Measurements from ENCODE around the gene AHCYL2. TPM values are rescaled to one million over a fixed set of nuclear protein-coding genes. Genes with fewer than 3 reads are reported as not detected.
"Not testable (repeated sequence)": the region's sequence is repeated elsewhere in the genome, so short reads cannot be mapped to it uniquely, and the experiment has no call there.

AHCYL2 gene
- total RNA-seq, 4 donors from 2014 or later = 93.7 to 635 (median 551) TPM

DNA sequence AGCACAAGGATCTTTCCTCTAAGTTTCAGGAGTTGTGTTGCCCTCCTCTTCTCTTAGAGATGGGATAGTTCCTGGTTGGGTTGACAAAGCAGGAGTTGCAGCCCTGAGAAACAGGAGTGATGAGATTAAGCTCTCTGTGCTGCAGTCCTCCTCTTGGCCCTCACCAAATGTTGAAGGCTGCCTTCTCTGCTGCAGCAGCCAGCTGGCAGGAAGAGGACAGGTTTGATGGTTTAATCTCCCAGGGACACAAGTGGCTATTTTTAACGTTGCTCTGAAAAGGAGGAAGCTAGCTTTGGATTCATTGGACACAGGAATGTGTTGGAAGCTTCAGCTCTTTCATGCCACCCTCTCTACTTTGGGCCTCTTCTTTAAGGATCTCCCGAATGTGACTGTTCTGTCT, 218.8 kb downstream of the AHCYL2 start:
- Histone ChIP-seq H3K36me3 (no peaks in the 10 kb centered on the region), H3K4me1 (no peaks in the 10 kb centered on the region), H3K27ac (no peak overlapping the region), H3K9me3 (peaks cover 0 to 8% of the 10 kb centered on the region in 2 donors), H3K27me3 (no peaks in the 10 kb centered on the region), H3K4me3 (no peak overlapping the region)
- in situ Hi-C loops (cut with MboI; ENCODE audit: low pct_ligation_motif_present in 1 of 4, low pct_unique_long_range_greater_than_20kb in 1 of 4, low sequenced_read_pairs in 3 of 4) (no loop called here), intact Hi-C loops (cut with DNase I; ENCODE audit: low total_unique reads) (no loop called here)
- TF ChIP-seq, protein P1, sequence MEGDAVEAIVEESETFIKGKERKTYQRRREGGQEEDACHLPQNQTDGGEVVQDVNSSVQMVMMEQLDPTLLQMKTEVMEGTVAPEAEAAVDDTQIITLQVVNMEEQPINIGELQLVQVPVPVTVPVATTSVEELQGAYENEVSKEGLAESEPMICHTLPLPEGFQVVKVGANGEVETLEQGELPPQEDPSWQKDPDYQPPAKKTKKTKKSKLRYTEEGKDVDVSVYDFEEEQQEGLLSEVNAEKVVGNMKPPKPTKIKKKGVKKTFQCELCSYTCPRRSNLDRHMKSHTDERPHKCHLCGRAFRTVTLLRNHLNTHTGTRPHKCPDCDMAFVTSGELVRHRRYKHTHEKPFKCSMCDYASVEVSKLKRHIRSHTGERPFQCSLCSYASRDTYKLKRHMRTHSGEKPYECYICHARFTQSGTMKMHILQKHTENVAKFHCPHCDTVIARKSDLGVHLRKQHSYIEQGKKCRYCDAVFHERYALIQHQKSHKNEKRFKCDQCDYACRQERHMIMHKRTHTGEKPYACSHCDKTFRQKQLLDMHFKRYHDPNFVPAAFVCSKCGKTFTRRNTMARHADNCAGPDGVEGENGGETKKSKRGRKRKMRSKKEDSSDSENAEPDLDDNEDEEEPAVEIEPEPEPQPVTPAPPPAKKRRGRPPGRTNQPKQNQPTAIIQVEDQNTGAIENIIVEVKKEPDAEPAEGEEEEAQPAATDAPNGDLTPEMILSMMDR (IDR thresholded peaks at IDR 0.05) = no peak
- TF ChIP-seq EP300 (IDR thresholded peaks at IDR 0.05; ENCODE audit: low read depth) = no peak
- no peak for TF ChIP-seq POLR2AphosphoS5 (IDR thresholded peaks at IDR 0.05)
- no peak for TF ChIP-seq POLR2A (IDR thresholded peaks at IDR 0.05)
- 38 to 52% methylated on average over 2 of the region's 2 CpGs for WGBS, 2 donors (ENCODE audit: low coverage in 1 of 2)
- no peak for DNase-seq

GRCh38 chr7:129444776-129445175, 219.9 kb downstream of the AHCYL2 start:
- H3K27ac ChIP-seq; intact Hi-C loops (cut with DNase I; ENCODE audit: low total_unique reads); H3K36me3 ChIP-seq; H3K9me3 ChIP-seq; H3K4me1 ChIP-seq; H3K27me3 ChIP-seq; DNase-seq; H3K4me3 ChIP-seq; in situ Hi-C loops (cut with MboI; ENCODE audit: low pct_ligation_motif_present in 1 of 4, low pct_unique_long_range_greater_than_20kb in 1 of 4, low sequenced_read_pairs in 3 of 4): not testable (repeated sequence)
- WGBS, 2 donors (ENCODE audit: low coverage in 1 of 2) = 91 to 92% methylated on average over 4 to 5 of the region's 5 CpGs

GRCh38 chr7:129446925-129447324, 222.1 kb downstream of the AHCYL2 start:
- 38% methylated on average over 2 of the region's 2 CpGs; no CpG with 5 or more reads in 1 of the 2 donors for WGBS, 2 donors (ENCODE audit: low coverage in 1 of 2)
- in situ Hi-C loops (cut with MboI; ENCODE audit: low pct_ligation_motif_present in 1 of 4, low pct_unique_long_range_greater_than_20kb in 1 of 4, low sequenced_read_pairs in 3 of 4); H3K4me3 ChIP-seq: not testable (repeated sequence)

GRCh38 chr7:129447445-129447844, 222.6 kb downstream of the AHCYL2 start:
- in situ Hi-C loops (cut with MboI; ENCODE audit: low pct_ligation_motif_present in 1 of 4, low pct_unique_long_range_greater_than_20kb in 1 of 4, low sequenced_read_pairs in 3 of 4); H3K27me3 ChIP-seq: not testable (repeated sequence)
- 92 to 98% methylated on average over 2 to 6 of the region's 6 CpGs for WGBS, 2 donors (ENCODE audit: low coverage in 1 of 2)

More at GRCh38 chr7:129446925-129447324, 222.1 kb downstream of the AHCYL2 start:
- H3K9me3 ChIP-seq; DNase-seq; H3K27me3 ChIP-seq; intact Hi-C loops (cut with DNase I; ENCODE audit: low total_unique reads); H3K27ac ChIP-seq; H3K4me1 ChIP-seq; H3K36me3 ChIP-seq: not testable (repeated sequence)

GRCh38 chr7:129448608-129449007, 223.8 kb downstream of the AHCYL2 start:
- H3K4me1 ChIP-seq; H3K36me3 ChIP-seq; H3K27ac ChIP-seq; in situ Hi-C loops (cut with MboI; ENCODE audit: low pct_ligation_motif_present in 1 of 4, low pct_unique_long_range_greater_than_20kb in 1 of 4, low sequenced_read_pairs in 3 of 4); DNase-seq; H3K4me3 ChIP-seq; H3K27me3 ChIP-seq; H3K9me3 ChIP-seq; intact Hi-C loops (cut with DNase I; ENCODE audit: low total_unique reads): not testable (repeated sequence)
- WGBS, 2 donors (ENCODE audit: low coverage in 1 of 2) = 100% methylated on average over 2 of the region's 2 CpGs

More at GRCh38 chr7:129447445-129447844, 222.6 kb downstream of the AHCYL2 start:
- H3K27ac ChIP-seq; H3K4me1 ChIP-seq; H3K9me3 ChIP-seq; H3K36me3 ChIP-seq; H3K4me3 ChIP-seq; intact Hi-C loops (cut with DNase I; ENCODE audit: low total_unique reads); DNase-seq: not testable (repeated sequence)

GRCh38 chr7:129450295-129450694, 225.5 kb downstream of the AHCYL2 start:
- Histone ChIP-seq H3K4me1 (no peaks in the 10 kb centered on the region), H3K36me3 (no peaks in the 10 kb centered on the region), H3K4me3 (no peak overlapping the region), H3K9me3 (peaks cover 0 to 9% of the 10 kb centered on the region in 2 donors), H3K27ac (no peak overlapping the region), H3K27me3 (no peaks in the 10 kb centered on the region)
- TF ChIP-seq POLR2AphosphoS5 (IDR thresholded peaks at IDR 0.05) (no peak), EP300 (IDR thresholded peaks at IDR 0.05; ENCODE audit: low read depth) (no peak), POLR2A (IDR thresholded peaks at IDR 0.05) (no peak)
- TF ChIP-seq, protein P1 (IDR thresholded peaks at IDR 0.05) = no peak
- intact Hi-C loops (cut with DNase I; ENCODE audit: low total_unique reads) (no loop called here), in situ Hi-C loops (cut with MboI; ENCODE audit: low pct_ligation_motif_present in 1 of 4, low pct_unique_long_range_greater_than_20kb in 1 of 4, low sequenced_read_pairs in 3 of 4) (loop anchor here (25.0 kb wide), 2 partner anchors 88 to 238 kb away; no protein-coding TSS in a partner anchor)
- DNase-seq = no peak
